HG03521 (cell line): ENCODE measurements around the gene WDR5.

ENCODE experiments used
- ATAC-seq: cut with Tn5 transposase; IDR thresholded peaks from one replicate; pipeline ENCODE4 v1.9.1; 2021; ENCODE audit warnings: mild to moderate bottlenecking, moderate library complexity; ENCODE audit not compliant: unreplicated experiment

Gene WDR5

DNA sequence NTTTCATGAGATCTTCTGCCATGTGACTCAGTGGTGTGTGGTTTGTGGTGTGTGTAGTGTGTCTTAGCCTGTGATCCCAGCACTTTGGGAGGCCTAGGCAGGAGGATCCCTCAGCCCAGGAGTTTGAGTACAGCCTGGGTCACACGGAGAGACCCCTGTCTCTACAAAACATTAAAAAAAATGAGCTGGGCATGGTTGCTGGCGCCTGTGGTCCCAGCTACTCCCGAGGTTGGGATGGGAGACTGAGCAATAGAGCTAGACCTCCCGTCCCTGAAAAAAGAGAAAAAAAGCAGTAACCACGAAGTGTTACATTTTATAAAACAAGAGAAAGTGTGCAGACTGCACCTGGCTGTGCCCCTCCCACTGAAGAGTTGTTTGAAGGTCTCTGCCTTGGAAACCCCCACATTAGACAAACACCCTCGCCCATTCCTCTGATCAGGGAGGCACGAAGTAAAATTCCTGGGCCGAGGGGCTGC lies 49.7 kb downstream of the WDR5 start:
- ATAC-seq = no peak

DNA sequence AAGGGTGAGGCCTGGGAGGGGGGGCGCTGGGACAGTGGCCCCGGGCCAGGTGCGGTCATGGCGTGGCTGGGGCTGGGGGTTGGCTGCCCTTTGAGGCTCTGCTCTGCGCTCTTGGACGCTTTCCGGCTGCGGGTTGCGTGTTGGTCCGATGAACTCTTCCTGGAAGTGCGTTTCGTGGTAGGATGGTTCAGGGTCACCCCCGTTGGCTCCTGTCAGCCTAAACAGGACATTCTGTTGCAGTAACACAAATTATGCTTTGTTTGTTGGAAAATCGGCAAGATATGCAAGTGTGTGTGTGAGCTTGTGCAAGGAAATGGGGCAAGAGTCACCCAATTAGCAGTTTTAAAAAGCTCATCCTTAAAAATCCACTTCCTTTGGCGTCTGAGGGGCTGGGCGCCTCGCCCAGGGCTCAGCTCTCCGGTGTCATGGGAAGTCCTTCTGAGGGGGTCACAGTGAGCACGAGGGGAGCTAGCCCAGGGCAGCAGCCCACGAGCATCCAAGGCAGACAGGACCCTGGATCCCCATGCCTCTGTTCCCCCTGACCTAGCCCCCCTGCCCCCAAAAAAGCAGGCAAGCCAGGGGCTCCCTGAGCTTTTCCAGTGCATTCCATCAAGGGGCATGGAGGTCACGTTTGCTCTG lies 50.7 kb downstream of the WDR5 start:
- ATAC-seq = no peak

DNA sequence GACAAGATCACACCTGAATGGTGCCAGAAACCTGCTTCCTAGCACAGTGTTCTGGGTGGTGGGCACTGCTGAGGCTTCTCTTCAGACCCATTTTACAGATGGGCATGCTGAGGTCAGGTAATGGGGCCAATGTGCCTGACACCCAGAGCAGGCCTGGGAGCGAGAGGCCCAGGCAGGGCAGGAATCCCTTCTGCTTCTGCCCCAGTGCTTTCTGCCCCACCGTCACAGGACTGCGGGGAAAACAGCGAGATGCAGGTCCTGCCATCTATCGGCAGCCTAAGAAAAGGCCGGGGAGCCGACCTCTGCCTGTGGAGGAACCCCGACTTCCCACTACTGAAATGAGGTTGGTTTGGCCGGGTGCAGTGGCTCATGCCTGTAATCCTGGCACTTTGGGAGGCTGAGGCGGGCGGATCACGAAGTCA lies 51.2 kb downstream of the WDR5 start:
- no peak for ATAC-seq

DNA sequence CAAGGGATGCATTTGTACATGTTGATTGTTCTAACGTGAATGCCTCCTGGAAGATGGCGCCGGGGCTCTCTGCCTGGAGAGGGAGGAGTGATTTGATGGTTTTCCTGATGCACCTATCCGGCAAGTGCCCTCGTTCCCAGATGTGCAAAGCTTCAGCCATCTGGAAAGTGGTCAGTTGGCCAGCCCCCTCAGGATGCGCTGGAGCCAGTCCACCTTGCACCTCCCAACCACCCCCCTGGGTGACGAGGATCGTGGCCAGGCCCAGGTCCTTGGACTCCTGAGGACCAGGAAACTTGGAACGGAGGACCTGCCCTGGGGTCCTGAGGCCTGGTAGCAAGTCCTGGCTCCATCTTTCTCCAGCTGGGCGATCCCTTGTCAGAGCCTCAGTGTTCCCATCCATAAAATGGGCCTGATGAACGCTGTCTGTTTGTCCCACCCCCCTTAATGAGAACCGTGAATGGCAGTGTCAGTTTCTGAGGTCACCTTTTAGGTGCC lies 52.1 kb downstream of the WDR5 start:
- ATAC-seq = no peak

DNA sequence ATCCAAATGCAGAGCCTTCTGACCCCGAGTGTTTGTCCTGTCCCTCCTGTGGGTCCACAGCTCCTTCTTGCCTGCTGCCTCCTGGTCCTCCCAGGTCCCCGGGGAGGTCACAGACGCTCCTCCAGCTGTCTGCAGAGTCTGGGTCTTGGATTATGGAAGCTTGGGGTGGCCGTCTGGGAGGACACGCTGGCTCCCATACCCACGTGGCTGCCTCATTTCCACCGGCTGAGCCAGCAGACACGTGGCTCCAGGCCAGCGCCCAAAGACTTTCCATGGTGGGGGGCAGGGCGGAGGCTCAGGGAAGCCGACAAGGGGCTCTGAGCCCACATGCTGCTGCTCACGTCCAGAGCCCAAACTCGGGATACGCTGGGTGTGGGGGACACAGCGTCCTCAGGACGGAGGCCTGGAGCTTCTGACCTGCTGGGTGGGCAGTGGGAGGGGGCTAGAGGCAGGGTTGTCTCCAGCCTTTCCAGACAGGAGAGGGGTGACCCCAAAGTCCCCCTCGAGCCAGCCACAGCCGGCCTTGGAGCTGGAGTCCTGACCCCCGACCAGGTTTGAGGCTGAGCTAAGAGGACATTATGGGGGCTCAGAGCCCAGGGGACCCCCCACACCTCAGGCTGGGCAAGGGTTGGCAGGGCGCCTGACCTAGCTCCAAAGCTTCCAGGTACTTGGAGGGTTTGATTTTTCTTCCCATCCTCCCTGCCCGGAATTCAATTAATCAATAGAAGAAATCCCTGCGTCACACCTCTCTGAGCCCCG lies 52.7 kb downstream of the WDR5 start:
- no peak for ATAC-seq

DNA sequence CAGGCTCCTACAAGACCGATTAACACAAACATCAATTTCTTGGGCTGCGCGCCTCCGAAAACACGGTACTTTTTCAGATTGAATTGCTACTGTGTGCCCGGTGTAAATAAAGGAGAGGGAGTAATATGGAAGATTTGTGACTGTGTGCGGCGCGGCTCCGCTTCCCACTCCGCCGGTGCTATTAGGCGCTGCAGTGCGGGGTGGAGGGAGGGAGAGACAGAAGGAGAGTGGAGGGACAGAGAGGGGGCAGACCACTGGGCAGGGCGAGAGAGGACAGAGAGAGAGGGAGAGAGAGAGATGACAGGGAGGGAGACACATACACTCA lies 53.2 kb downstream of the WDR5 start:
- no peak for ATAC-seq

DNA sequence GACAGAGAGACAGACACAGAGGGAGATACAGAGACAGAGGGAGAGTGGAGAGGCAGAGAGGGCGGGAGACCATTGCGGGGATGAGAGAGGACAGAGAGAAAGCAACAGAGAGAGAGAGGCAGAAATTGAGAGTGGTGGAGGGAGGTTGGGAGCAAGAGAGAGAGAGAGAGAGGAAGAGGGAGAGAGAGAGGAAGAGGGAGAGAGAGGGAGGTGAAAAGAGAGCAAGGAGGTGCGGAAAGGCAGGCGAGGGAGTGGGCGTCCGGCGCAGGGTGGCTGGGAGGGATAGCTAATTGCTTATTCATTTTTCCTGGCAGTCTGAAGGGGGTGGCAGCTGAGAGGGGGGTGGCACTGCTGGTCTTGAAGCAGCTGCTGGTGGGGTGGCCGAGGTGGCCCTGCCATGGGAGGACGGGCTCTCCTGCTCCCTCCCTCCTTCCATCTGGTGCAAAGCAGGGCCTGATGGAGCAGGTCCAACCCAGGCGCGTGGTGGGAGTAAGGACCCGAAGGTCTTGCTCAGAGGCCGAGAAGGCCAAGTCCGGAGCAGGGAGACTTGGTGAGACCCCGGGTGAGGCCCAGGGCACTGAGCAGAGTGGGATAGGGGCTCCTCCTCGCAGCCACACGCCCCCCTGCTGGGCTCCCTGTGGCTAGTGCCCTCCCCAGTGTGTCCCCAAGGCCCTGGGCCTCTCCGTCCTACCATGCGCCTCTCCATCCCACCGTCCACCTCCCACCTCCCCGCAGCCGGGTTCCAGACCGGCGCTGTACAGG lies 53.8 kb downstream of the WDR5 start:
- no peak for ATAC-seq

DNA sequence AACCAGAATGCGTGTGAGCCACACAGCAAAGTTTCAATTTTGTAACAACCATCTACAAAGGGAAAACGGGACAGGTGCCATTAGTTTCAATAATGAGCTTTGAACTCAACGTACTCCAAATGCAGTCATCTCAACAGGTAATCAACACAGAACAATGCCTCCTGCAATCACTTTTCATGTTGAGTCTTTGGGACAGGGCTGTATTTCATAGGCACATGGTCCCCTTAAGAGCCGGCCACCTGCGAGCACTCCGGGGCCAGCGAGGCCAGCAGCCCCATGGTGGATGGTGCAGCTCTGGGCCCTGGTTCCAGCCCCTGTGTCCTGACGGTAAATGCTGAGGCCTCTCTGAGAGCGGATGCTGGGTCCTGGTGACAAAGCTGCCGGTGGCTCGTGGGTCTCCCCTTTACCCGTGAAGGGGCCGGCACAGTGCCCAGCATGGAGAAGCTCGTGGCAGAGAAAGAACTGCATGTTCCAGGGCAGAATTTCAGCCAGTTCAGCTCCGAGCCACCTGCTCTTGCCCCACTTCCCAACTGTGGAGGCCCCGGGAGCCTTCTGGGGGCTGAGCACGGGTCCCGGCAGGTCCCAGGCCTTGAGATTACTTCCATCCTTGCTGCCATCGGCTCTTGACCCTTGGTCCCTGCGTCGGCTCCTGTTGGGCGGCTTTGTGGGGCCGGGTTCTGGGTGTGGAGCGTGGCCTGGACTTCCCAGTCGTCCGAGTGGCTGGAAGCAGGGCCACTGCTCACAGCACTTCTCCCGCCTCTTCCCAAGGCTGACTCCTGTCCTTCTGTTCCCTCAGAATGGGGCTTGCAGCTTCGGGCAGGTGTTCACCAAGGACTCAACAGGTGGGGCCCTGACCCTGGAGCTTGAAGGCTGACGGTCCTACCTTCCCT lies 54.6 kb downstream of the WDR5 start:
- no peak for ATAC-seq

DNA sequence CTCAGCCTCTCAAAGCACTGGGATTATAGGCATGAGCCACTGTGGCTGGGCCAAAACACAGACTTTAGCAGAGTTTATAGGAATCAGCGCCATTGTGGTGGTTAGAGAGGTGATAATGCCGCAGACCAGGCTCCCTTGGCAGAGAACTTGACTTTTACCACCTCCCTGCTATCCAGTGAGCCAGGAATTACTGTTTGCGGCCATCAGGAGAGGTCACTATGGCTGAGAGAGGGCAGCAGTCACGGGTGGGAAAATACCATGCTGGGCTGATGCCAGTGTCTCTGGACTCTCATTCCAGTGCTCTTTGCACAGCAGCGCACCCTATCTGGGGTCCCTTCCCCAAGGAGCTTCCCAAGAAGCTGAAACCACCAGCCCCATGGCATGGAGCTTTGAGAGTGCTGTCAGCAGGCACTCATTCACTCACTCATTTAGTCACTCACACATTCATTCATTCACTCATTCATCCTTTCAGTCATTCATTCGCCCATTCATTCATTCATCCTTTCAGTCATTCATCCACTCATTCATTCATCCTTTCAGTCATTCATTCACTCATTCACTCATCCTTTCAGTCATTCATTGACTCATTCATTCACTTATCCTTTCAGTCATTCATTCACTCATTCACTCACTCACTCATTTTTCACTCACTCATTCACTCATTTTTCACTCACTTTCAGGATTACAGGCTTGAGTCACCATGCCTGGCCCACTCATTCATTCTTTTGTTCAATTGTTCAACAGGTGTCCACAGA lies 55.8 kb downstream of the WDR5 start:
- ATAC-seq = no peak

DNA sequence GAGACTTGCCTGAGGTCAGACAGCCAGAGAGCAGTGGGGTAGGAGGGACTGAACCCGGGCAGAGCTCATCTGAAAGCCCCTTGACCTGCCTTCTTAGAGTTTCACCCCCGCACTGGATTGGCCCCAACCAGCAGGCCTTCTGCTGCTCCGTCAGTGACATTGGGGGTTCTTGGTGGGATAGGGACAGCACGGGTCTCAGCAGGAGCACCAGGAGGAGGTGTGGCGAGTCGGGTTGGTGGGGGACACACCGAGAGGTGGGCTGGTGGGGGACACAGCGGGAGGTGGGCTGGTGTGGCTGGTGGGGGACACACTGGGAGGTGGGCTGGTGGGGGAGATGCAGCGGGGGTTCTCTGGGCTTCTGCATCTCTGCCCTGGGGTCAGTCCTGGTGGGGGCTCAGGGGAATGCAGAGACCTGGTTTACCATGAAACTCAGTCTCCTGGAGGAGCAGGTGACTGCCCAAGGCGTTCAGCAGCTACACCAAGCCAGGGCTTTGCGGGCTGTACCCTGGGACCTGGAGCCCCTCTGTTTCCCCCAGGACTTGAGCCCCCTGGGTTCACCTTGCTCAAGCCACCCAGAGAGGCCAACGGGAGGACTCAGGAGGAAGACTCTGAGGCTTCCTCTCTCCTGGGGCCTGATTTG lies 56.5 kb downstream of the WDR5 start:
- ATAC-seq = no peak

DNA sequence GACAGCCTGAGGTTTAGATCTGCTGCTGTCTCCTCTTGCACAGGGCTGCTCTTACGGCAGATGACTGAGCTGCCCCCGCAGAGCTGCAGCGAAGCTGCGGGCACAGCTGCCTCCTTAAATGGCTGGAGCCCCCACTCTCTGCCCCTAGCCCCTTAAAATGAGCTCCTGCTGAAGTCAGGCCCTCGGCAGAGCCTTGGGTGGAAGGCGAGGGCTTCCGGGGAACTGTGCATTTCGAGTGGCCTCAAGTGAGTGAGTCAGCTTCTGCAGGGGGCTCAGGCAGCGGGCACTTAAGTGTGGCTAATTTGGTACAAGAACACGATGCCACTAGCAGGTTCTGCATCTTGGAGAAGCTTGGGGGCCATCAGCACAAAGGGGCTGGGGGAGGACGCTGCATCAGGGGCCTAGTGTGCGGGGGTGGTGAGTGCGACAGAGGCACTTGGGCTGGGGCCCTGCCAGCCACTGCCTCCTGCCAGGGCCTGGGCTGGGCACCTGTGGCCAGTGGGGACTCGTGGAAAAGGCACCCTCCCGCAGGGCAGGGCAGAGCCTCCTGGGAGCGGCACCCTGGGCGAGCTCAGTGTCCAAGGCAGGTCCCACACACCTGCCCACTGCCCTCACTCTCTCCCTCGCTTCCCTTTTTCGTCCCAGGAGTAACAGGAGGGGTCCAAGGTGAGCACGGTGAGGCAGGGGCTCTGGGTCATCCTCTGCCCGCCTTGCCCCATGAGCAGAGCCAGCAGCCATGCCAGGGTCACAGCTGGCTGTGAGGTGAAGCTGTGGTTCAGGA lies 57.3 kb downstream of the WDR5 start:
- no peak for ATAC-seq

DNA sequence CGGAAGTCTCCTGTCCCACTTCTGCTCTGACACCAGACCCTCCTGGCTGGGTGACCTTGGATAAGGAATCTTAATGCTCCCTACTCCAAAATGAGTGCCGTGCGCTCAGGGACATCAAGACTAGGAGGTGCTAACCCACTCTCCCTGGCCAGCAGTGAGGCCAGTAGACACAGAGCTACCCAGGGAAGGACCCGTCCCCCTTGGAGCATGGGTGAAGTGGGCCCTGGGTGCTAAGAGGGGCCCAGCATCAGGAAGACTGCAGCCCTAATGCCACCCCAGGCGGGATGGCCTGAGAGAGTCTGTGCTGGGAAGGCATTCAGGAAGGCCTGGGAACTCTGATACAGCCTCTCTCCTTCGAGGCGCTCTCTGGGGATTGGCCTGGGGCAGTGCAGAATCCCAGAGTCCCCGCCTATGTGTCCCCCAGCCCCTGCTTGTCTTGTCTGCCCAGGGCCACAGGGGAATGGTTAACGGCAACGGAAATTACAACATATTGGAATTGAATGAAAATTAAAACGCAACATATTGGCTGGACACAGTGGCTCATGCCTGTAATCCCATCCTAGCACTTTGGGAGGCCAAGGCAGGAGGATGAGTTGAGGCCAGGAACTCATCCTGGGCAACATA lies 58.1 kb downstream of the WDR5 start:
- no peak for ATAC-seq

DNA sequence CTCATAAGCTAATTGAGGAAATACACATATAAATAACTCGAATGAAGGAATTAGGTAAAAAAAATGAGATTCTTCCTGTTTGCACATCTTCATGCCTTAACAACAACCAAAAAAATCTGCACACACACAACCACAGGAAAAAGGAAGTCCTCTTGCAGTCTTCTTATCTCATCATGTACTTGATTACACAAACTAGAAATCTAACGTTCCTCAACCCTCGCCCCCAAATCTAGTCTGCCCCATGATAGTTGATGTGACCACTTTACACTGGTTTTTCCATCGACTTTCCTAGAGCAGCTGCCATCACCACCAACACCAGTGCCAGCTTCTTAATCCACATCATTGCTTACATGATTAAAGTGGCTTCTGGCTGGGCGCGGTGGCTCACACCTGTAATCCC lies 59.7 kb downstream of the WDR5 start:
- no peak for ATAC-seq

DNA sequence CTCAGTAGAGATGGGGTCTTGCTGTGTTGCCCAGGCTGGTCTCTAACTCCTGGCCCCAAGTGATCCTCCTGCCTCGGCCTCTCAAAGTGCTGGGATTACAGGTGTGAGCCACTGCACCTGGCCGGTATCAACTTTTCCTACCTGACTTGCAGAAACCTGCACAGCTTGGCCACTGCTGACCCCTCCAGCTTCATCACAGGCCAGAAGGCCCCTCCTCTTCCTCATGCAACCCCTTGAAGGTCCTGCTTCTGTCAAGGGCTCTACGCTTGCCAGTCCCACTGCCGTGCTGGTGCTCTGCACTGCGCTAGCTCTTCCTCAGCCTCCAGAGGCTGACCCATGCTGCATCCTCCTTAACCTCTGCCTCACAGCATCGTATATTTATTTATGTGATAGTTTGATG lies 61.0 kb downstream of the WDR5 start:
- no peak for ATAC-seq

DNA sequence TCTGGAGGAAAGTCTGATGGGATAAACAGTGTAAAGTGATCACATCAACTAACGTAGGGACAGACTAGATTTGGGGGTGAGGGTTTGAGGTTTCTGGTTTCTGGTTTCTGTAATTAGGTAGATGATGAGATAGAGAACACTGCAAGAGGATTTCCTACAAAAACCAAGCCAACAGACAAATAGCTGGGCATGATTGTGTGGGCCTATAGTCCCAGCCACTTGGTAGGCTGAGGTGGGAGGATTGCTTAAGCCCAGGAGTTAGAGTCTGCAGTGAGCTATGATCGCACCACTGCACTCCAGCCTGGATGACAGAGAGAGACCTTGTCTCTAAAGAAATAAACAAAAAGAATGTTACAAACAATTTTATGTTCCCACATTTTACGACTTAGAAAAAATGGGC lies 62.9 kb downstream of the WDR5 start:
- ATAC-seq = no peak

DNA sequence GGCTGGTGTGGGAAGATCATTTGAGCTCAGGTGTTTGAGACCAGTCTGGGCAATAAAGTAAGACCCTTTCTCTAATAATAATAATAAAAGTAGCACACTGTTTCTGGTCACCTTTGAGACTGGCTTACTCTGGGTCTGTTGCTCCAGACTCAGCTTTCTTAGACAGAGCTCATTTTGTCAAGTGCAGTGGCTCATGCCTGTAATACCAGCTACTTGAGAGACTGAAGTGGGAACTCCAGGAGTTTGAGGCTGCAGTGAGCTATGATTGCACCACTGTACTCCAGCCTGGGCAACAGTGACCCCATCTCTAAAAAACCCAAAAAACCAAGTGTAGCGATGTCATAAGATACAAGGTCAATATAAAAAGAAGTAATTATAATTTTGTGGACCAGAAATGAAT lies 64.8 kb downstream of the WDR5 start:
- no peak for ATAC-seq

DNA sequence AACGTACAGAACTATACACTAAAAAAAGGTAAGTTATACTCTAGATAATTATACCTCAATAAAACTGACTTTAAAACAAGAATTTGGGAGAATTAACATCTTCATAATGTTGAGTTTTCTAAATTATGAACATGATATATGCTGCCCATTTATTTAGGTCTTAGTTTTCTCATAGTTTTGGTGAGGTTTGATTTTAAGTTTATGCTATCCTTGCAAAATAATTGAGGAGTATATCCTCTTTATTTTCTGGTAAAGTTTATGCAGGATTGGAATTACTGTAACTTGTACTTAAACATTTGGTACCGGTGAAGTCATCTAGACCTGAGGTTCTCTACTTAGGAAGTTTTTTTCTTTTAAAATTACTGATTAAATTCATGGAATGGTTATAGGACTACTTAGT lies 67.3 kb downstream of the WDR5 start:
- ATAC-seq = no peak

DNA sequence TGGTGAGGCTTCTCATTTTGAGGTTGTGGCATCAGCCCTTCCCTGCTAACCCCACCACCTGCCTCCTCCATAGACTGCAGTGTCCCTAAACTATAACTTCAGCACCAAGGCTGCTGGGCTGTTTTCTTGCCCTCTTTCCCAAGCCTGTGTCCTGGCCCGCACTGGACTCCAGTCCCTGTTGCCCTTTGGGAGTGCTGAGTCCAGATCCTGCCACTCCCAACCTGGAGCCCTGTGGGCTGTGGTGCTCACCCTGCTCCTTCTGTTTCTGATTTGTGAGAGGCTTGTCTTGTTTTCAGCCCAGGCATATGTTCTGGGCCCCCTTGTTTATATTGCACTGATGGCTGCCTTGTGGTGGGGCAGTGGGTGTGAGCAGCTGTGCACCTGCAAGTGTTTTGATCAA lies 68.2 kb downstream of the WDR5 start:
- no peak for ATAC-seq
